Stimulated activated CD4-positive, alpha-beta T cell treated with anti-CD3 and anti-CD28 coated beads, Interleukin-1b, Interleukin-23, amount 100 ng/mL, for 4 hours (primary cell): Measurements from ENCODE around the gene P2RY14.

Experiments used
- DNase-seq, 2 donors: peaks; one replicate each; pipeline ENCODE4 v3.0.0-alpha.2; 2020; ENCODE audit warnings: low read depth in 2 of 2

Gene P2RY14

DNA sequence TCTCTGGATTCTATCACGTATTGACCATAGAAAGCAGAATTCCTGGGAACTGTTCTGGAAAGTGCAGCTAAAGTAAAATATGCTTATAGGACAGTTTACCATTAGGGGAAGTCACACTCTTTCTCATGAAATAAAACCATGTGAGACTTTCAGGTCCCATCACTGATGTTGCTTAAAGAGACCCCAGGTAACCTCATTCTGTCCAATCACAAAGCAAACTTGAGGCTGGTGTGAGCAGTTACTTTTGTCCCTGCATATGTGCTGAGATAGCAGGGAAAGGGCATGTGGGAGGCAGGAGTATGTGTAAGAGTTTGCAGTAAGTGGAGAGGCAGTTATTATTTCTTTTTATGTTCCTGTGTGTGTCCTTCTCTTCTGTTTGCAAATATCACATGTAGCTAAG, 22.2 kb upstream of the P2RY14 start:
- no peak for DNase-seq

DNA sequence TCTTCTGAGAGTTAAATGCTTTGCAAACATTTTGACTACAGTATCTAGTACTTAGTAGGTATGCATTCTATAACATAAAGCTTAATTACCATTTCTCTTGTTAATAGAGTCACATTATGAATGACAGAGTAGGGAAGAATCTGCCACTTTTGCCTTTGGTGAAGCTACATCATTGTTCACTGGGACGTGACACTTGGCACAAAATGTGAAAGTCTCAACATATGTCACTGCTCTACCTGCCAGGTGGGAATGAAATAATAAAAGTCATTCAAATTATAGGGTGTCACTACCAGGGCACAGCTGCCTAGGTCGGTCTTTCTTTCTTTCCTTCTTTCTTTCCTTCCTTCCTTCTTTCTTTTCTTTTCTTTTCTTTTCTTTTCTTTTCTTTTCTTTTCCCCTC, 20.7 kb upstream of the P2RY14 start:
- DNase-seq: no peak

DNA sequence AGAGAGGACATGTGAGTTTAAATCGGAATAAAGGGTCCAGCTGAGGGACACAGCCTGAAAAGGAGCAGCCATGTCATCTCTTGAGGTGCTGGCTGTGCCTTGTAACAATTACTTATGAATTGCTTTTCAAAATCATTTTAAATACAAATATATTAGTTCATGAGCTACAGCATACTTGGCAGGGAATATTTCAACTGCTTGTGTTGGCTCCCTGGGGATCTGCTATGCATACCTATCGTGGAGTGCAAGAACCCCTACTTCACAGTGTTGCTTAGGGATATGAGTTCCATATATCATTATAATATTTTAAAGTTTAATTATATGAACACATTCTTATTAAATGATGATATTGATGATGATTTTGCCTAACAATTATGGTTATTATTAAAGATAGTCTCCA, 19.1 kb upstream of the P2RY14 start:
- DNase-seq: no peak

DNA sequence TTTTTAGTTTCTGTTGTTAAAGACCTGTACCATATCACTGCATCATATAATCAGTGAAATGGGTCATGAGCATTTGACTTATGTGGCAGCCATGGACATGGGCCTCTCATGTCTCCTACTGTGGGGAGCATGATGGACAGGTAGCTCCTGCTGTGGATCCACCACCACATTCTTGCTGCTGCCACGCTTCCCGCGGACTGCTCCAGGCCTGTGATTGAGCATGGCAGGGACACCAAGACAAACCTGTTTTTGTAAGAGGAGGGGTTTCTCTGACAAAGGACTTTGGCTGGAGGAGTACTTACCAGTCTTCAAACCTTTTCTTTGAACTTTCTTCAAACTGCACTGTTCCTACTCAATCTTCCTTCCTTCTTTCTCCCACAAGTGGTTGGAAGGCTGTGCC, 17.9 kb upstream of the P2RY14 start:
- no peak for DNase-seq

DNA sequence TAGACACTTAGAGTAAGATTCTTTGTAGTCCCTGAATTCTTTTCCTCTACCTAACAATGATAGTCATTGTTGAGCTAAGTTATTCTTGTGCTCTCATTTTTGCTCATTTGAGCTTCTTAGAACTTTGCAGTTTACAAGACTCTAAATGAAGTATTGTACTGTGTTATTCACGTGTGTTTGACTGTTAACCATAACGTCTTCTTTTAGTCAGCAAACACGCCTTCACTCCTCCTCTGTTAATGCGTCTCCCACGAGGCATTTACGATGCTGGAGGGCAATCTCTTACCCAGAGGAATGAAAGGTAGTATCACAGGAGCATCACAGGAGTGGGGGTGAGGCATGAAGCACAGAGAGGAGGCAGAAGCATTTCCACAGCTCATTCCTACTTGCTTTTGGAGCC, 14.8 kb upstream of the P2RY14 start:
- DNase-seq: no peak

GRCh38 chr3:151290673-151291072, 12.3 kb upstream of the P2RY14 start:
- no peak for DNase-seq

GRCh38 chr3:151289445-151289844, 11.1 kb upstream of the P2RY14 start:
- DNase-seq: no peak

DNA sequence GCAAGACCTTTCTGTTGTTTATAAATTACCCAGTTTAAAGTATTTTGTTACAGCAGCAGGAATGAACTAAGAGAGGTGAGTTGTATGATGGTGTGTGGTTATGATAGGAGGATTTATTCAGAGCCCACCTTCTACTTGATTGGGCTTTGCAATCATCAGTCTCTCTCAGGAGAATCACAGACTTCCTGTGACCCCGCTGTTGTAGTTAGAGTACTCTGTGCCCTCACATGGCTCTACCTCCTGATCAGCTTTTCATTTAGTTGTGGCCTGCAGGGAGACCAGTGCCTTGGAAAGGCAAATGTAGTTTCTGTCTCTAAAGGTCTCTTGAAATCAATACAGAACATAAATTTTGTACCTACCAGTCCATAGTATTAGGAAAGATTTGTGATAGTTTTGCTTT, 7.6 kb upstream of the P2RY14 start:
- no peak for DNase-seq

GRCh38 chr3:151283907-151284461, 5.6 kb upstream of the P2RY14 start:
- DNase-seq: no peak

DNA sequence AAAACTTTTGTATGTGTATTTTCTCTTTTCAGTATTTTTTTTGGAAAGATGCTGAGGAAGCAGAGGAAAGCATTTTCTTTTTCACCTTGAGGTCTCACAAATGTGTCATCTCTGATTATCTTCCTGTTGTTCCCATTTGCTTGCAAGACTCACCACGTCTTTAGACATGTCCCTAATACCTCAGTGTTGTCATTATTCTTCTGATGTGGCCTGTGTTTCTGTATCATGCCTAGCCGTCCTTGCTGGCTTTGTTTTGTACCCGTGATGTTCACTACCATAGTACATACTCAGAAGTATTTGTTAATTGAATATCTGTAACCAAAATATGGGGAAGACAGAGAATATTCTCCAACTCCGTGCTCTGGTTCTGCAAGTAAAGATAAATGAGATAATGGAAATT, 5.0 kb upstream of the P2RY14 start:
- no peak for DNase-seq

- DNase-seq: no peak
These were observed 4.6 kb upstream of the P2RY14 start for GRCh38 chr3:151282921-151283320.

DNA sequence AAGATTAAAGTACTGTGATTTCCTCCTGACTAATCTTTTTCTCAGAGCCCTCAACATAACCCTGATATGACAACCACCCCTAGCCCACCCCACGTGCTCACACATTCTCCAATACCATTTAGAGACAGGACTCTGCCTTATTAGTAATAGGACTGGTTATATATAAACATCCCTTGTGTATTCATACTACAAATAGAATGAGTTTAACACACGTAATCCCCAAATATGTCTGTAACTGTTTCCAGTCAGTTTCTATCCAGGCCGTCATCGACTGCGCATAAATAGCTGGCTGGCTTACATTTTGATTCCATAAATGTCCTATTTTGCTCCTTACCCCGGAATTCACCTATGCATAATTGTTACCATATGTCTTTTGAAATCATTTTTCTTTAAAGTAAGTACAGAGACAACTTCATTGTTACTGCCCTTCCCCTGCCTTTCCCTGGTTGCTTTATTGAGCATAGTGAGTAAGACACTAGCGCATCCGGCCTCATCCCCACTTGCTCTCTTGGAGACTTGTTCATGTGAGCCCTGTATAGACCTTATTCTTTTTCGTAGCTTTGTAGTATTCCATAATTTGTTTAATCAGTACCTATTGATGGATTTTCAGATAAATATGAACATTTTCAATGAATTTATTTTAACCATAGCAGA, 3.5 kb upstream of the P2RY14 start:
- no peak for DNase-seq

- no peak for DNase-seq
These were observed 1.7 kb downstream of the P2RY14 start for GRCh38 chr3:151276687-151277042.

- DNase-seq: no peak
These were observed 2.2 kb downstream of the P2RY14 start for GRCh38 chr3:151276038-151276686.

- DNase-seq: no peak
These were observed 3.3 kb downstream of the P2RY14 start for GRCh38 chr3:151275091-151275490.

DNA sequence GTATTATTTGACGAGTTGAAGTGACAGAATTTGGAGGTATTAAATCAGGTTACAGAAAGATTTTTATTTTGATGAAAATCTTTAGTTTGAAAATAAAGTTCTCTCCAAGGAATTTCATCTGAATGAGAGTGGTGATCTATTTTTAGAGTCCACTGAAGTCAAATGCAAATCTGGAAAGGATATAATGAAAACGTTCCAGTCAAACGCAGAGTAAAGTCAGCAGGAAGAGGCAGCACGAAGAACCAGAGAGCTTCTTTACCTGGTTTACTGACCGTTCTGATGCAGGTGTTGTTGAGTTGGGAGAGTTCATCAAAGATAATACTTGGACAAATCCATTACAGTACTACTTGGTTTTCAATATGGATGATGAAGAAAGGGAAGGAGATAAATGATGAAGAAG, 8.7 kb downstream of the P2RY14 start:
- no peak for DNase-seq

DNA sequence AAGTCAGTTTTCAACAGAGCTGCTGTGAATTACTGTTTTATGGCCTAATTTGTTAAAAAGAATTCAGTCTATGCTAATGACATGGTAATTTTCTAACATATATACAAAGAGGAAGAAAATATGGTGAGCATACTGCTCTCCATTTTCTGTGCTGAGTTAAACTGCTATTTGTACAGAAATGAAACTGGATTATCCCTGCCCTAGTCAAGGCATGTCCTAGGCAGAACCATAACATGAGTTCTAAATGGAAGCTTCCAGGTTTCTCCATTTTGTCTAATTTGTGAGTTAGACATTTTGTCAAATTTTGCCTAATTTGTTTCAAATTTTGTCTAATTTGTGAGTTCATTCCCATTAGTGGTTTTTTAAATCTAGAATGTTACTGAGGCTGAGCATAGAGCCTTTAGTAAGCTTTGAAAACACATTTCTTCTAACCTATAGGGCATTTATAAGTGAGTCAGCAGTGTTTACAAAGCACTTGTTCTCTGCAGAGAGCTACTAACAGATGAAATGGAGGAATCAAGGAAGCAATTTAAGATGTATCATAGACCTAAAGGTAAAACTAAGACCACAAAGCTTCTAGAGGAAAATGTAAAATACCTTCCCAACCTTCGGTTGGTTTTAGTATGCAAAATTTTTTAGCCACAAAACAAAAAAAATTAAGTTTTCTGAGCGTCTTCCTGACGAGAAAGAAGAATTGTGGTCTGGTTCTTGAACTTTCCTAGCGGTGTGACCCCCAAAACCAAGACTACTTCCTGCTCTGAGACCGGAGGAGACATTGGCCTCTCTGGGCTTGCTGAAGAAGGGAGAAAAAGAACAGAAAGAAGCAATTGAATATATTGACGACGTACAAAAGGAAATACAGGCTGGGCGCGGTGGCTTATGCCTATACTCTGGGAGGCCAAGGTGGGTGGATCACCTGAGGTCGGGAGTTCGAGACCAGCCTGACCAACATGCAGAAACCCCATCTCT, 9.8 kb downstream of the P2RY14 start:
- no peak for DNase-seq

DNA sequence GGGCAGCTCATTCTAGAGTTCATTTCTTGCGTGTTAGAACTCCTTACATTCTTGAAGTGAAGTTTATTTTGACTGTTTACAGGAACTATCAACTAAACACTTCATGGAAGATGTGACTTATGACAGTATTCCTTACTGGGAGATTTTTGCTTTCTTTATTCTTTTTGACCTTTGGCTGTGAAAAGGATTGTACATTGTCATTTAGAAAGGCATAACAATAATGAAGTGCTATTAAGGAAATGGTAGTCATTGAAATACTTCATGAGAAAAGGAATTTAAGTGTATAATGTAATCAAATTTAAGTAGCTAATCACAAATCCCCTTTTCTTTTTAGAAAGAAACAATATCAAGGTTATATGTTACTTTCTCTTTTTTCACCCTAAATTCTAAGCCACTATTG, 11.3 kb downstream of the P2RY14 start:
- DNase-seq: no peak

GRCh38 chr3:151265866-151266265, 12.5 kb downstream of the P2RY14 start:
- no peak for DNase-seq

DNA sequence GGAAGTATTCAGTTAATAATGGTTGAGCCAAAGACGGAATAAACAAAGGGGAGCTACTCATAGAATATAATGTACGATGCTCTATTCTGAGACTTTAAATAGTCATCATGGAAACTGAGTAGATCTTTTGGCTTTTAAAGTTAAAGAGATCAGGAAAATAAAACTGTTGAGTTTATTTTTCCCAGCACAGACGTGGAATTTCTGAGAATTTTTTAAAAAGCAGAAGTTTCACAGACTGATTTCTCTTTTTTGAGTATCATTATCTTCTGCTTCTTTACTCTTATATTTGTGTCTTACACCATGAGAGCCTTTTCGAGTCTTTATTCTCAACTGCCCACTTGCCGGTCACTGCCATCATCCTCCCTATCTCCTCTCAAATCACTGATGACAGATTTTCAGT, 13.2 kb downstream of the P2RY14 start:
- no peak for DNase-seq

GRCh38 chr3:151264605-151265004, 13.7 kb downstream of the P2RY14 start:
- DNase-seq: no peak

GRCh38 chr3:151262871-151263525, 15.3 kb downstream of the P2RY14 start:
- no peak for DNase-seq
